ENCODE results near the gene RALGPS1.

The RALGPS1 gene

GRCh38 chr9:126907058-126907457 lies 7.5 kb upstream of the RALGPS1 start:
- no peak for TF ChIP-seq CTCF (conservative IDR thresholded peaks at IDR 0.05)
- no peak for TF ChIP-seq ZFX (IDR thresholded peaks at IDR 0.05)

GRCh38 chr9:126915281-126915816 lies 767 bp downstream of the RALGPS1 start:
- TF ChIP-seq ZFX (IDR thresholded peaks at IDR 0.05): no peak
- TF ChIP-seq CTCF (conservative IDR thresholded peaks at IDR 0.05): no peak
- H3K27ac ChIP-seq: peak overlapping the region; percentile 59; the same call in 1 of the 2 replicates

More at GRCh38 chr9:126907058-126907457, 7.5 kb upstream of the RALGPS1 start:
- no peak overlapping the region for H3K27ac ChIP-seq

GRCh38 chr9:126915846-126916543 lies 1.4 kb downstream of the RALGPS1 start:
- no peak for TF ChIP-seq ZFX (IDR thresholded peaks at IDR 0.05)
- TF ChIP-seq CTCF (conservative IDR thresholded peaks at IDR 0.05): no peak
- H3K27ac ChIP-seq: no peak overlapping the region; the same call in 1 of the 2 replicates

GRCh38 chr9:126916909-126917308 lies 2.3 kb downstream of the RALGPS1 start:
- H3K27ac ChIP-seq: no peak overlapping the region
- no peak for TF ChIP-seq ZFX (IDR thresholded peaks at IDR 0.05)
- no peak for TF ChIP-seq CTCF (conservative IDR thresholded peaks at IDR 0.05)

GRCh38 chr9:126919193-126919592 lies 4.6 kb downstream of the RALGPS1 start:
- no peak for TF ChIP-seq CTCF (conservative IDR thresholded peaks at IDR 0.05)
- TF ChIP-seq ZFX (IDR thresholded peaks at IDR 0.05): no peak
- no peak overlapping the region for H3K27ac ChIP-seq

- no peak for TF ChIP-seq CTCF (conservative IDR thresholded peaks at IDR 0.05)
- no peak for TF ChIP-seq ZFX (IDR thresholded peaks at IDR 0.05)
- no peak overlapping the region for H3K27ac ChIP-seq
Measured at GRCh38 chr9:126925876-126926275, 11.3 kb downstream of the RALGPS1 start.

- H3K27ac ChIP-seq: no peak overlapping the region
- TF ChIP-seq CTCF (conservative IDR thresholded peaks at IDR 0.05) (no peak), ZFX (IDR thresholded peaks at IDR 0.05) (no peak)
Measured at GRCh38 chr9:126926364-126926763, 11.8 kb downstream of the RALGPS1 start.
